ENCODE data around the gene ATP2B2. TPM values are rescaled to one million over a fixed set of nuclear protein-coding genes. Genes with fewer than 3 reads are reported as not detected.

Gene ATP2B2
- total and polyA plus RNA-seq, 2 of the 8 experiments (the other 6 are each of a cell fraction or from before 2014, with no cell fraction given), result 0.14 to 1.2 TPM

DNA sequence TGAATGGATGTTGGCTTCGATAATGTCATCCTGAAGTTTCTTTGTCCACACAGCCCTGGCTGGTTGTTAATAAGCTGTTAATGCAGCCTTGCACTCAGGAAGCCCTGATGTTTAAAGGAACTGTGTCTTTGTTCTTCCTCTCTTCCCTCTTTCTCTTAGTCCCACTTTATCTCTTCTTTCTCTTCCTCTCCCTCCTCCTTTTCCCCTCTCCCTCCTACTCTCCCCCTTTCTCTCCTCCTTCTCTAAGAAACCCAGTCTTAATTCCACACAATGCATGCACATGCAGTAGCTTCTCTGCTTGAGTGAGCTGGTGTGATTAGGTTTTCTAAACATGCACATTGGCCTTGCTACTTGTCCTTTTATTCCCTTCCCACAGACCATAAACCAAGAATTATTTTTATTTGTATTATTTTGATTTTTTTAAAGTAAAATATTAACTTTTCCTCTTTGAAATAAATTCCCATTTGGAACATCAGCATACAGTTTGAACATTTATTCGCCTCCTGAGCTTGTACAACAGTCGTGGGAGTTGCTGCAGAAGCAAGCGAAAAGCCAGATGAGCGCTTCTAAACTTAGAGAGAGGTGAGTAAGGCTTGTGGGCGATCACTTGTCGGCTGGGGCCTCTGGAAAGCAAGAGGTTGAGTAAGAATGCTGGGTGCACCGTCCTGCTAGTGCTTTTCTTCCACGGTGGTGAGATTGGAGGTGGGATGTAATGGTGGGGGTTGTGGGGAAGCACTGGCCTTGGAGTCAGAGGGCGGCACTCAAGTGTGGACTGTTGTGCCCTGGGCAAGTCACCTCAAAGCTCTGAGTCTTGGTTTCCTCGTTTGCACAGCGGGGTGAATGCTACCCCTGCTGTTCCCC is 219.9 kb downstream of the ATP2B2 start (continued):
- no peak for TF ChIP-seq SIN3A (conservative IDR thresholded peaks at IDR 0.05 in 1 of 2, IDR thresholded peaks at IDR 0.05 in 1 of 2; ENCODE audit: low read depth in 1 of 2, low read length in 2 of 2)
- TF ChIP-seq POLR2AphosphoS5 (IDR thresholded peaks at IDR 0.05; ENCODE audit: low read depth, low read length), result no peak
- no peak for TF ChIP-seq PHF8 (conservative IDR thresholded peaks at IDR 0.05; ENCODE audit: low read depth, low read length)
- TF ChIP-seq EZH2 (IDR thresholded peaks at IDR 0.05; ENCODE audit: low read depth, low read length, severe bottlenecking), result no peak
- TF ChIP-seq JUN (IDR thresholded peaks at IDR 0.05; ENCODE audit: low read depth, low read length), result no peak
- TF ChIP-seq SRF (IDR thresholded peaks at IDR 0.05; ENCODE audit: low read depth, low read length), result no peak
- TF ChIP-seq POLR2A (IDR thresholded peaks at IDR 0.05; ENCODE audit: control extremely low read depth in 1 of 2, low read depth in 2 of 2, low read length in 2 of 2), result no peak

Measured in H1 (cell line).